PC-3 (cell line): ENCODE data around the gene ARG1. TPM values are rescaled to one million over a fixed set of nuclear protein-coding genes. Genes with fewer than 3 reads are reported as not detected.
A peak's percentile ranks its signal among the peaks of the same experiment; 100 is the strongest.

Experiments
- ATAC-seq: fragments of 200-7000 bp; cut with Tn5 transposase; 2 replicates; pipeline ENCODE4 v1.9.1; 2020; ENCODE audit warnings: mild to moderate bottlenecking, moderate library complexity
- BruUV-seq: library from RNA; stranded (reverse); fragments of 400-500 nt; replicated peaks from 2 replicates; lab custom pipeline; 2021; lab: Mats Ljungman, UMichigan
- CTCF ChIA-PET: fragments of 300-600 bp; sonication (Branson Sonifier 250); formaldehyde crosslinking; loops from one replicate; lab custom pipeline; 2022; ENCODE audit warnings: antibody characterized with exemption; lab: Charles Lee
- POLR2A ChIA-PET: fragments of 300-600 bp; sonication (Branson Sonifier 250); formaldehyde crosslinking; loops from one replicate; lab custom pipeline; 2022; ENCODE audit warnings: antibody characterized with exemption; ENCODE audit not compliant: unreplicated experiment; lab: Charles Lee
- DNase-seq: peaks from one replicate; pipeline ENCODE4 v3.0.0-alpha.2; 2015
- H2AFZ ChIP-seq: fragments of 300-600 bp; sonication (generic); 2 replicates; pipeline ENCODE4 v1.6.0; 2016; ENCODE audit warnings: antibody characterized with exemption, low read length
- H3F3A ChIP-seq: fragments of 300-600 bp; sonication (generic); one replicate; pipeline ENCODE4 v1.6.0; 2017; ENCODE audit warnings: antibody characterized with exemption, low read length, control low read depth, mild to moderate bottlenecking; ENCODE audit not compliant: unreplicated experiment
- H3K27ac ChIP-seq: fragments of 300-600 bp; sonication (generic); 2 replicates; pipeline ENCODE4 v1.5.1; 2016; ENCODE audit warnings: mild to moderate bottlenecking, low read length
- H3K27me3 ChIP-seq: fragments of 300-600 bp; sonication (generic); 2 replicates; pipeline ENCODE4 v1.6.1; 2016; ENCODE audit warnings: low read length, mixed read lengths
- H3K36me3 ChIP-seq: fragments of 300-600 bp; sonication (generic); 2 replicates; pipeline ENCODE4 v1.6.1; 2016; ENCODE audit warnings: low read depth, mixed run types, low read length, mixed read lengths
- H3K4me1 ChIP-seq: fragments of 300-600 bp; sonication (generic); 2 replicates; pipeline ENCODE4 v1.5.1; 2016; ENCODE audit warnings: low read length; ENCODE audit not compliant: insufficient read depth
- H3K4me2 ChIP-seq: fragments of 300-600 bp; sonication (generic); 2 replicates; pipeline ENCODE4 v1.6.0; 2016; ENCODE audit warnings: low read length
- H3K4me3 ChIP-seq: fragments of 300-600 bp; sonication (generic); 2 replicates; pipeline ENCODE4 v1.5.1; 2016; ENCODE audit warnings: mild to moderate bottlenecking, low read length, mixed read lengths
- H3K79me2 ChIP-seq: fragments of 300-600 bp; sonication (generic); 2 replicates; pipeline ENCODE4 v1.6.1; 2017; ENCODE audit warnings: low read length, mixed read lengths
- H3K9ac ChIP-seq: fragments of 300-600 bp; sonication (generic); 2 replicates; pipeline ENCODE4 v1.6.0; 2016; ENCODE audit warnings: mild to moderate bottlenecking, low read length
- H3K9me2 ChIP-seq: fragments of 300-600 bp; sonication (generic); replicated peaks from 2 replicates; pipeline ENCODE4 v1.6.1; 2016; ENCODE audit warnings: mixed run types, low read length, mixed read lengths
- H3K9me3 ChIP-seq: fragments of 300-600 bp; sonication (generic); 2 replicates; pipeline ENCODE4 v1.6.1; 2016; ENCODE audit warnings: low read length, mixed read lengths
- H4K20me1 ChIP-seq: fragments of 300-600 bp; sonication (generic); 2 replicates; pipeline ENCODE4 v1.6.1; 2016; ENCODE audit warnings: low read length, mixed read lengths
- EZH2 ChIP-seq: fragments of 300-600 bp; sonication (generic); IDR thresholded peaks from one replicate; pipeline ENCODE4 v1.6.1; 2017; ENCODE audit warnings: antibody characterized with exemption, mild to moderate bottlenecking, low read length; ENCODE audit not compliant: unreplicated experiment
- EZH2phosphoT487 ChIP-seq: fragments of 300-600 bp; sonication (generic); IDR thresholded peaks from 2 replicates; pipeline ENCODE4 v1.6.1; 2018; ENCODE audit warnings: mild to moderate bottlenecking, antibody characterized with exemption, low read length, borderline replicate concordance
- intact Hi-C: fragments of 100-400 bp; cut with micrococcal nuclease; formaldehyde crosslinking; loops from 2 replicates; pipeline ENCODE4 v1.9.0; 2023
- total RNA-seq: library from RNA; depleted of rRNA; stranded (reverse); fragments of >200 nt; gene quantifications from 2 replicates; pipeline ENCODE4 v1.2.3, GENCODE V29; 2014
- TF ChIP-seq, protein P1 (sequence below): fragments of 300-600 bp; sonication (generic); conservative IDR thresholded peaks from 2 replicates; pipeline ENCODE4 v1.5.1; 2017; ENCODE audit warnings: antibody characterized with exemption, low read depth, mild to moderate bottlenecking, low read length

The ARG1 gene
- total RNA-seq, 1 experiment from 2014 or later = not detected

DNA sequence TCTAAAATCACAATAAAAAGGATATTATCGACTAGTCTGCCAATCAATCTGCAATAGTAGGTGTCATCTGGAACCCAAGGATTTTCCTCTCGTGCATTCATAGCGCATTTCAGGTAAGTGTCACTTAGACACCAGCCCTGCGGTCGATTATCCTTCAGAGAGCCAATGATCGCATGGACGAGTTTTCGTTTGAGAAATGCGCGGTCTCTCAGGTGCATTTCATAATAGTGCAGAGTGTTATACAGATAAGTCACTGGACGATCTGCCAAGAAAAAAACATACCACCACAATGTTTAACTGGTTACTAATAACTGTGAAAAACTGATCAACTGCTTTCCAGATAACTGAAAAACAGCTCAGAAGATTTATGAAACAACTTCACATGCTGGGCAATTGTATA lies 21.0 kb downstream of the ARG1 start:
- no TSS peak for BruUV-seq
- CTCF ChIA-PET = no interaction called here
- H3K36me3 ChIP-seq = peaks cover 46% of the 10 kb centered on the region

DNA sequence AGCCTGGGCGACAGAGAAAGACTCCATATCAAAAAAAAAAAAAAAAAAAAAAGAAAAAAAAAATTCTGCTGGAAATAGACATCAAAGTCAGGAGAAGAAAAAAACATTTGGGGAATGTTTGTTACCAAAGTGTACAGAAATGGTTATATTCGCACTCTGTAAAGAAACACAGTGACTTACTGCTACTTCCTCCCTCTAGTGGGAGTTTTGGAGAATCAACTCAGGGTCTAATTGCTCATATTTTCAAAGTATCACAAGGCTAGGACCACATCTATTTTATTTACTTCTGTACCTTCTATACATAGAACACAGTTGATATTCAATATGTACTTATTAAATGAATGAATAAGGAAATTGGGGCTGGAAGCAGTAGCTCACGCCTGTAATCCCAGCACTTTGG lies 24.4 kb downstream of the ARG1 start:
- ChIA-PET CTCF (no interaction called here), POLR2A (no interaction called here)
- H4K20me1 ChIP-seq = no peaks in the 10 kb centered on the region
- H3K9me2 ChIP-seq = no peaks in the 10 kb centered on the region
- peaks cover 43% of the 10 kb centered on the region for H3K36me3 ChIP-seq
- TF ChIP-seq EZH2phosphoT487 = no peak
- TF ChIP-seq, protein P1, sequence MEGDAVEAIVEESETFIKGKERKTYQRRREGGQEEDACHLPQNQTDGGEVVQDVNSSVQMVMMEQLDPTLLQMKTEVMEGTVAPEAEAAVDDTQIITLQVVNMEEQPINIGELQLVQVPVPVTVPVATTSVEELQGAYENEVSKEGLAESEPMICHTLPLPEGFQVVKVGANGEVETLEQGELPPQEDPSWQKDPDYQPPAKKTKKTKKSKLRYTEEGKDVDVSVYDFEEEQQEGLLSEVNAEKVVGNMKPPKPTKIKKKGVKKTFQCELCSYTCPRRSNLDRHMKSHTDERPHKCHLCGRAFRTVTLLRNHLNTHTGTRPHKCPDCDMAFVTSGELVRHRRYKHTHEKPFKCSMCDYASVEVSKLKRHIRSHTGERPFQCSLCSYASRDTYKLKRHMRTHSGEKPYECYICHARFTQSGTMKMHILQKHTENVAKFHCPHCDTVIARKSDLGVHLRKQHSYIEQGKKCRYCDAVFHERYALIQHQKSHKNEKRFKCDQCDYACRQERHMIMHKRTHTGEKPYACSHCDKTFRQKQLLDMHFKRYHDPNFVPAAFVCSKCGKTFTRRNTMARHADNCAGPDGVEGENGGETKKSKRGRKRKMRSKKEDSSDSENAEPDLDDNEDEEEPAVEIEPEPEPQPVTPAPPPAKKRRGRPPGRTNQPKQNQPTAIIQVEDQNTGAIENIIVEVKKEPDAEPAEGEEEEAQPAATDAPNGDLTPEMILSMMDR = peak; percentile 42; the same call in 1 of the 2 replicates
- intact Hi-C loops = no loop called here
- DNase-seq (peak; percentile 4), ATAC-seq (no peak)
- H3K9me3 ChIP-seq = no peaks in the 10 kb centered on the region
- no peak overlapping the region for H3K27ac ChIP-seq
- H2AFZ ChIP-seq = no peak overlapping the region
- H3K27me3 ChIP-seq = no peaks in the 10 kb centered on the region
- H3K4me3 ChIP-seq = no peak overlapping the region
- no peaks in the 10 kb centered on the region for H3K4me1 ChIP-seq
- H3F3A ChIP-seq = no peaks in the 10 kb centered on the region
- no peaks in the 10 kb centered on the region for H3K79me2 ChIP-seq
- no peak overlapping the region for H3K9ac ChIP-seq
- H3K4me2 ChIP-seq = no peak overlapping the region
- BruUV-seq = no TSS peak

More for the DNA sequence above, 21.0 kb downstream of the ARG1 start:
- Histone ChIP-seq H2AFZ (no peak overlapping the region), H3K4me1 (no peaks in the 10 kb centered on the region), H3K9me2 (no peaks in the 10 kb centered on the region), H3K4me2 (no peak overlapping the region), H3K9ac (no peak overlapping the region), H3K9me3 (no peaks in the 10 kb centered on the region), H3F3A (no peaks in the 10 kb centered on the region), H3K27ac (no peak overlapping the region), H3K79me2 (no peaks in the 10 kb centered on the region), H3K4me3 (no peak overlapping the region), H4K20me1 (no peaks in the 10 kb centered on the region), H3K27me3 (no peaks in the 10 kb centered on the region)
- DNase-seq (no peak), ATAC-seq (no peak)
- intact Hi-C loops = no loop called here
- no peak for TF ChIP-seq EZH2phosphoT487
- TF ChIP-seq, protein P1 = no peak
- no peak for TF ChIP-seq EZH2
- POLR2A ChIA-PET = no interaction called here

DNA sequence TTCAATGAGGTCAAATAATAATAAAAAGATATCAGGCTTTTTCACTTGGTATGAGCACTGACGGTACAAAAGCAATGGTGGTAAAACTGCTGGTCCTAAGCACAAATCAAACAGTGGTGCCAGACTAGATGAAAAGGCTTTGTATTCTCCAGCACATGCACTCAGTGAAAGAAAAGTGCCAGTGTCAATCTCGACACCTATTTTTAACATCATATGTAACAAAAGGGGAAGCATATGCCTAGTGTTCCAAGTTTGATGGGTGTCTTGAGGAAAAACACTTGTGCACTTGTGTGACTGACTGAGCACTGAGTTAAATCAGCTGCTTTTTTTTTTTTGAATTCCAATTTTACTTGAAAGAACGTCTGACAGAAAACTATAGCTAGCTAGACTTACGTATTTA lies 27.7 kb downstream of the ARG1 start:
- Histone ChIP-seq H3K9ac (no peak overlapping the region), H3K79me2 (no peaks in the 10 kb centered on the region), H3K4me3 (no peak overlapping the region), H3K27me3 (no peaks in the 10 kb centered on the region), H4K20me1 (no peaks in the 10 kb centered on the region), H3K4me1 (peaks cover 7% of the 10 kb centered on the region; the same call in 1 of the 2 replicates), H3K9me3 (no peaks in the 10 kb centered on the region), H2AFZ (no peak overlapping the region), H3K4me2 (no peak overlapping the region), H3K9me2 (no peaks in the 10 kb centered on the region), H3K36me3 (peaks cover 28% of the 10 kb centered on the region), H3K27ac (no peak overlapping the region), H3F3A (no peaks in the 10 kb centered on the region)
- no TSS peak for BruUV-seq
- DNase-seq (no peak), ATAC-seq (no peak)
- intact Hi-C loops = no loop called here
- ChIA-PET CTCF (no interaction called here), POLR2A (no interaction called here)
- TF ChIP-seq, protein P1 = no peak
- TF ChIP-seq EZH2phosphoT487 = no peak
- no peak for TF ChIP-seq EZH2
